ENCODE data around the gene ZNF593.

Gene ZNF593

DNA sequence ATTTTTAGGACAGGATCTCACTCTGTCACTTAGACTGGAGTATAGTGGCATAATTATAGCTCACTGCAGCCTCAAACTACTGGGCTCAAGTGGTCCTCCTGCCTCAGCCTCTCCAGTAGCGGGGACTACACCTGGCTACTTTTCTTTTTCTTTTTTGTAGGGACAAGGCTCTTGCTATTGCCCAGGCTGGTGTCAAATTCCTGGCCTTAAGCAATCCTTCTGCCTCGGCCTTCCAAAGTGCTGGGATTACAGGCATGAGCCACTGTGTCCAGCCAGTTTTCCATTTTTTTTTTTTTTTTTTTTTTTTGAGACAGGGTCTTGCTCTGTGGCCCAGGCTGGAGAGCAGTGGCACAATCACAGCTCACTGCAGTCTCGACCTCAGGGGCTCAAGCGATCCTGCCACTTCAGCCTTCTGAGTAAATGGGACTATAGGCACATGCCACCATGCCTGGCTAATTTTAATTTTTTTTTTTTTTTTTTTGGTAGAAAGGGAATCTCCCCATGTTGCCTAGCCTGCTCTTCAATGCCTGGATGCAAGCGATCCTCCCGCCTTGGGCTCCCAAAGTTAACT, 43.7 kb downstream of the ZNF593 start:
- DNase-seq = no peak

DNA sequence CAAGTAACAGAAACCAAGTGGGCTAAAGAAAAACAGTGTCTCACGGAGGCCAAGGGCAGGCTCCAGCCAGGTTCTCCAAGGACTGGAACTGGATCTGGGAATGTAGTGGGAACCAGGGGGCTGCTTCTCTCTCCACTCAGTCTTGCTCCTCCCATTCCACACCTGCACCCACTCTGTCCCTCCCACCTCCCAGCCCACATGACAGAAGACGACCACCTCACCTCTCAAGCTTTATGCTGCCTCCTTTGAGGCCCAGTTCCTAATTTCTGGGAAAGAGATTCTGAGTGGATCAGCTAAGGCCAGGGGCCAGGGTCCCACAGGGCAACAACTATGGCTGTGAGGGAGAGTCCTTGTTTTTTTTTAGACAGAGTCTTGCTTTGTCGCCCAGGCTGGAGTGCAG, 45.5 kb downstream of the ZNF593 start:
- DNase-seq = no peak

DNA sequence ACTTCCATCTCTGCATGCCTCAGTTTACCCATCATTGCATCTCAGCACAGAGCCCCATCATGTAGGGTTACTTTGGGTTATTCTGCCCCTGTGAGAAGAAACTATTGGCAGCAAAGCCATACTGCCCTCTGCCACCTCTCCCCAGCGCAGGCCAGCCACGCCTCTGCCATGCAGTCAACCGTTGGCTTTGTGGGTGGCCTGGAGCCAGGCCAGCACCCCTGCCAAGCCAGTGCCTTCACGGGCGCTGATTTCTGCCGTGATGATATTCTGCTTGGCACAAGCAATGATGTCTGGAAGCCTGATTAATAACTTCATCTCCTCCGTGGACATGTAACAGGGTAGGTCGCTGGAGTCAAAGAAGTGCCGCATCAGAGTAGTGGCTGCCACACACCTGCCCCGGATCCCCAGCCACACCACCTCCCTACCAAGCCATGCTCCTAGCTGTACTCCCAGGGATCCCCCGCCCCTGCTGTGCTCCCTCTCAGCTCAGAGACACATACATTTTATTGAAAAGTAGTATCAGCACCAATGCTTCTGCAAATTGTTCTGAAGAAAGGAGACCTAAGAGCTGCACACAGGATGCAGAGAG, 49.3 kb downstream of the ZNF593 start:
- DNase-seq = peak; percentile 52
